HL-60 (cell line): ENCODE data around the gene ZNF638.

Source experiments
- POLR2AphosphoS5 ChIP-seq: IDR thresholded peaks from 2 replicates; pipeline ENCODE4 v1.6.1; 2012; ENCODE audit warnings: low read depth
- TF ChIP-seq, protein P1 (sequence below): IDR thresholded peaks from 2 replicates; pipeline ENCODE4 v1.6.1; 2012; ENCODE audit warnings: low read depth; ENCODE audit not compliant: insufficient replicate concordance

DNA sequence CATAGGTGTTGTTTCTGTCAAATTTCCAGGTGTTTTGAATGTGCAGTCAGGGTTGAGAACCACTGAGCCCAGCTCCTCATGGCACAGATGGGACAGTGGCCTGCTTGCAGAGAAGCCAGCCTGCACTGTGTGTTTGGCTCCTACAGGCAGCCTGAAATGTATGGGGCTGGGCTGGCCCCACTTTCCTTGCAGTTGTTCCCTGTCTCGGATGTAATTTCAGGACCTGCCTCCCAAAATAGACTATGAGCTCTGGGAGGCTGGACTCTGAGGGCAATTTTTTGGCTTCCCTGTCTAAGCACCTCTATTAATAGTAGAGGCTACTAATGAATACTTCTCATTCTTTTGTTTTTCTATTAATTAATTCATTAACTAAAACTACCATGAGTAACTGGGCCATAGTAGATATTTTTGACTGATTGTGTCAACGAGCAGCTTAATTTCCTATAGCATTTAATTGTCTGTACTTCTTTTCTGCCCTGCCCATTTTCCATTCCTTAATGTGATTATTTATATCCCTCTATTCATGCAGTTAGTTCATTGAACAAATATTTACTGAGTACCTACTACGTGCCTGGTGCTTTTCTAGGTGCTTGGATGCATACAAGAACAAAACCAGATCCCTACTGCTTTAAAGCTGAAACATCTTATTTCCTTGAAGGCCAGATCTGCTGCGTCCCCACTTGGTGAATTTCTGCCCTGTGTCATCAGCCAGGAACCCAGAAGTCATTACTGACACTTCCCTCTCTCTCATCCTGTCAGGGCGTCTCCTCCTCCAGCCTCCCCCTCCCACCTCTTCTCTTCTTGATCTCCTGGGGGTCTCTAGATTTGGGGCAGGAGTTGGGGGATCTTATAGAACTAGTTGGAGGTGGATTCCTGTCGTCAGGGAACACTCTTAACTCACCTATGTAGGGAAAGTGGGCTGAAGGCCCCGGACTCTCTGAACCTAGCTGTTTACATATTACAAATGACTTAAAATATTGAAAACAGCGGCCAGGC, 138.1 kb downstream of the ZNF638 start:
- TF ChIP-seq POLR2AphosphoS5 = no peak
- TF ChIP-seq, protein P1, sequence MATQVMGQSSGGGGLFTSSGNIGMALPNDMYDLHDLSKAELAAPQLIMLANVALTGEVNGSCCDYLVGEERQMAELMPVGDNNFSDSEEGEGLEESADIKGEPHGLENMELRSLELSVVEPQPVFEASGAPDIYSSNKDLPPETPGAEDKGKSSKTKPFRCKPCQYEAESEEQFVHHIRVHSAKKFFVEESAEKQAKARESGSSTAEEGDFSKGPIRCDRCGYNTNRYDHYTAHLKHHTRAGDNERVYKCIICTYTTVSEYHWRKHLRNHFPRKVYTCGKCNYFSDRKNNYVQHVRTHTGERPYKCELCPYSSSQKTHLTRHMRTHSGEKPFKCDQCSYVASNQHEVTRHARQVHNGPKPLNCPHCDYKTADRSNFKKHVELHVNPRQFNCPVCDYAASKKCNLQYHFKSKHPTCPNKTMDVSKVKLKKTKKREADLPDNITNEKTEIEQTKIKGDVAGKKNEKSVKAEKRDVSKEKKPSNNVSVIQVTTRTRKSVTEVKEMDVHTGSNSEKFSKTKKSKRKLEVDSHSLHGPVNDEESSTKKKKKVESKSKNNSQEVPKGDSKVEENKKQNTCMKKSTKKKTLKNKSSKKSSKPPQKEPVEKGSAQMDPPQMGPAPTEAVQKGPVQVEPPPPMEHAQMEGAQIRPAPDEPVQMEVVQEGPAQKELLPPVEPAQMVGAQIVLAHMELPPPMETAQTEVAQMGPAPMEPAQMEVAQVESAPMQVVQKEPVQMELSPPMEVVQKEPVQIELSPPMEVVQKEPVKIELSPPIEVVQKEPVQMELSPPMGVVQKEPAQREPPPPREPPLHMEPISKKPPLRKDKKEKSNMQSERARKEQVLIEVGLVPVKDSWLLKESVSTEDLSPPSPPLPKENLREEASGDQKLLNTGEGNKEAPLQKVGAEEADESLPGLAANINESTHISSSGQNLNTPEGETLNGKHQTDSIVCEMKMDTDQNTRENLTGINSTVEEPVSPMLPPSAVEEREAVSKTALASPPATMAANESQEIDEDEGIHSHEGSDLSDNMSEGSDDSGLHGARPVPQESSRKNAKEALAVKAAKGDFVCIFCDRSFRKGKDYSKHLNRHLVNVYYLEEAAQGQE = no peak
